Measurements from ENCODE around the gene DIS3L2.

DNA sequence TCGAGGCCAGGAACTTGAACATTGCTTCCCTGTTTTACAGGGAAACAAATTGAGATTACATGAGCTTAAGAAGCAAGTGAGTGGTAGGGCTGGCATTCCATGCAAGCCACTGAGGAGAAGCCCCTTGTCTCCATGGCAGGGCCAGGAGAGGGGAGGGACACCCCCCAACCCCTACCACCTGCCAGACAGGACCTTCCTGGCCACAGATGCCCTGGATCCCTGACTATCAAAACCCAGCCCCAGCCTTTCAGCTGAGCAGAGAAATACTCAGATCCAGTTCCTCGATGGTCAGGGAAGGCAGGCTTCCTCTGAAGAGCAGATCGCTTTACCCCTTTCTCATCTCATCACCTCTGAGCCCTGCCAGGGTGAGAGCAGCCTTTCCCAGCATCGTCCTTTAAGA, 363.3 kb downstream of the DIS3L2 start:
- TF ChIP-seq CTCF (IDR thresholded peaks at IDR 0.05) (no peak), POLR2A (IDR thresholded peaks at IDR 0.05) (no peak)
